Fibroblast of skin of left biceps (primary cell): ENCODE results near the gene URGCP.
"Not testable (repeated sequence)": the region's sequence is repeated elsewhere in the genome, so short reads cannot be mapped to it uniquely, and the experiment has no call there.

ENCODE experiments used
- DNase-seq, 2 experiments: peaks; one replicate each; pipeline ENCODE4 v3.0.0-alpha.2; 2013; ENCODE audit warnings: low read depth in 2 of 2

URGCP gene

GRCh38 chr7:43921423-43921822, 15.0 kb upstream of the URGCP start:
- DNase-seq, result no peak

- DNase-seq, result no peak
Measured at GRCh38 chr7:43915907-43916306, 9.5 kb upstream of the URGCP start.

GRCh38 chr7:43914795-43915194, 8.4 kb upstream of the URGCP start:
- DNase-seq, result no peak

GRCh38 chr7:43905956-43906330, 453 bp downstream of the URGCP start:
- DNase-seq, result no peak

GRCh38 chr7:43905209-43905946, 1.0 kb downstream of the URGCP start:
- DNase-seq, result no peak

- DNase-seq, result no peak
Measured at GRCh38 chr7:43904533-43905208, 1.7 kb downstream of the URGCP start.

GRCh38 chr7:43902542-43903054, 3.8 kb downstream of the URGCP start:
- no peak for DNase-seq

GRCh38 chr7:43898571-43898970, 7.8 kb downstream of the URGCP start:
- DNase-seq, result not testable (repeated sequence)

- no peak for DNase-seq
Measured at GRCh38 chr7:43895847-43896415, 10.5 kb downstream of the URGCP start.

- no peak for DNase-seq
Measured at GRCh38 chr7:43891069-43891955, 15.1 kb downstream of the URGCP start.

- no peak for DNase-seq
Measured at GRCh38 chr7:43890468-43890867, 15.9 kb downstream of the URGCP start.

- no peak for DNase-seq
Measured at GRCh38 chr7:43888993-43889945, 17.1 kb downstream of the URGCP start.

- DNase-seq, result no peak
Measured at GRCh38 chr7:43884617-43885016, 21.8 kb downstream of the URGCP start.

- no peak for DNase-seq
Measured at GRCh38 chr7:43884209-43884608, 22.2 kb downstream of the URGCP start.

GRCh38 chr7:43880596-43880995, 25.8 kb downstream of the URGCP start:
- no peak for DNase-seq

- DNase-seq, result no peak
Measured at GRCh38 chr7:43879477-43879876, 26.9 kb downstream of the URGCP start.

- no peak for DNase-seq
Measured at GRCh38 chr7:43878867-43879266, 27.5 kb downstream of the URGCP start.

GRCh38 chr7:43877968-43878864, 28.2 kb downstream of the URGCP start:
- DNase-seq, result no peak

- no peak for DNase-seq
Measured at GRCh38 chr7:43876976-43877745, 29.2 kb downstream of the URGCP start.
